DOHH2 (cell line): ENCODE data around the gene SORL1.

Experiments
- CTCF ChIP-seq: fragments of 200-600 bp; sonication (generic); IDR thresholded peaks from one replicate; pipeline ENCODE4 v1.5.1; 2014; ENCODE audit warnings: antibody characterized with exemption, mild to moderate bottlenecking, low read depth, low read length; ENCODE audit not compliant: poor library complexity, severe bottlenecking
- EZH2phosphoT487 ChIP-seq: fragments of 200-600 bp; sonication (generic); IDR thresholded peaks from 2 replicates; pipeline ENCODE4 v1.6.1; 2017; ENCODE audit warnings: borderline replicate concordance, mild to moderate bottlenecking, antibody characterized with exemption, low read length, moderate library complexity, mixed read lengths

- TF ChIP-seq CTCF (no peak), EZH2phosphoT487 (no peak)
Observed at GRCh38 chr11:121681550-121682268, 229.6 kb downstream of the SORL1 start.
